Endodermal cell (in vitro differentiated cells): ENCODE results near the gene DPF3. TPM values are rescaled to one million over a fixed set of nuclear protein-coding genes. Genes with fewer than 3 reads are reported as not detected.

ENCODE experiments used
- DNase-seq: peaks from one replicate; pipeline ENCODE4 v3.0.0-alpha.2; 2017
- H3K27ac ChIP-seq: 2 replicates; pipeline ENCODE4 v1.5.1; 2013; ENCODE audit warnings: mild to moderate bottlenecking, low read depth, low read length, moderate library complexity
- H3K27me3 ChIP-seq: 2 replicates; pipeline ENCODE4 v1.6.1; 2013; ENCODE audit warnings: mild to moderate bottlenecking, low read length, moderate library complexity; ENCODE audit not compliant: insufficient read depth, control insufficient read depth, poor library complexity, severe bottlenecking
- H3K36me3 ChIP-seq: 2 replicates; pipeline ENCODE4 v1.7.0; 2013; ENCODE audit warnings: mild to moderate bottlenecking, low read length, moderate library complexity; ENCODE audit not compliant: control insufficient read depth, insufficient read depth
- H3K4me1 ChIP-seq: one replicate; pipeline ENCODE4 v1.7.0; 2013; ENCODE audit warnings: low read length; ENCODE audit not compliant: control insufficient read depth, insufficient read depth
- H3K4me3 ChIP-seq: 2 replicates; pipeline ENCODE4 v1.5.1; 2013; ENCODE audit warnings: mild to moderate bottlenecking, low read length, moderate library complexity
- H3K9ac ChIP-seq: 2 replicates; pipeline ENCODE4 v1.6.1; 2013; ENCODE audit warnings: mild to moderate bottlenecking, low read length, moderate library complexity; ENCODE audit not compliant: poor library complexity, severe bottlenecking; ENCODE audit errors: extremely low read depth
- H3K9me3 ChIP-seq: 2 replicates; pipeline ENCODE4 v1.6.1; 2013; ENCODE audit warnings: mild to moderate bottlenecking, low read length, moderate library complexity; ENCODE audit not compliant: control insufficient read depth
- H3K27ac Mint-ChIP-seq: 2 replicates; pipeline ENCODE4 v1.8.0; 2020; ENCODE audit warnings: mixed read lengths
- H3K27me3 Mint-ChIP-seq: 2 replicates; pipeline ENCODE4 v1.8.0; 2021; ENCODE audit warnings: mild to moderate bottlenecking, mixed read lengths; ENCODE audit not compliant: insufficient read depth
- H3K36me3 Mint-ChIP-seq: 2 replicates; pipeline ENCODE4 v1.8.0; 2020; ENCODE audit warnings: low read depth, mixed read lengths
- H3K4me1 Mint-ChIP-seq: 2 replicates; pipeline ENCODE4 v1.8.0; 2020; ENCODE audit warnings: mixed read lengths
- H3K4me3 Mint-ChIP-seq: 2 replicates; pipeline ENCODE4 v1.8.0; 2020; ENCODE audit warnings: mild to moderate bottlenecking, moderate library complexity, mixed read lengths
- H3K9me3 Mint-ChIP-seq: 2 replicates; pipeline ENCODE4 v1.8.0; 2020; ENCODE audit warnings: mild to moderate bottlenecking, mixed read lengths
- WGBS, 2 experiments: methylation state at CpG; one replicate each; pipeline versions ENCODE4 v1.1.5 to v1.1.7; 2013; ENCODE audit warnings: missing lambda C conversion rate in 2 of 2, mixed read lengths in 1 of 2; ENCODE audit not compliant: insufficient coverage in 1 of 2, insufficient read length in 1 of 2; 5-methylcytosine and 5-hydroxymethylcytosine counted together
- total RNA-seq, 2 donors: library from RNA; stranded (reverse); fragmentation: NEBNext Ultra II Directional in 1 of 2; extraction: Animal tissue kit (Norgen Biotek cat#: 25700) in 1 of 2; gene quantifications; 2 replicates in 1 of 2; 3 replicates in 1 of 2; pipeline ENCODE4 v1.2.1, GENCODE V29; 2021
- TF ChIP-seq, protein P1 (sequence below): fragments of 200-600 bp; sonication (generic); conservative IDR thresholded peaks from 2 replicates; pipeline ENCODE4 v1.5.0; 2021; ENCODE audit warnings: antibody characterized with exemption, mild to moderate bottlenecking

The DPF3 gene
- total RNA-seq, 2 donors from 2014 or later: not detected

GRCh38 chr14:72613975-72614319 is 280.0 kb downstream of the DPF3 start:
- WGBS, 2 experiments: 83% methylated on average over 2 of the region's 2 CpGs; no CpG with 5 or more reads in 1 of the 2 experiments
- Mint-ChIP-seq H3K27ac (no peak overlapping the region), H3K4me1 (no peaks in the 10 kb centered on the region), H3K36me3 (no peaks in the 10 kb centered on the region), H3K27me3 (peaks cover 8% of the 10 kb centered on the region), H3K4me3 (no peak overlapping the region), H3K9me3 (no peaks in the 10 kb centered on the region)
- no peaks in the 10 kb centered on the region for H3K27me3 ChIP-seq
- H3K9me3 ChIP-seq: no peaks in the 10 kb centered on the region
- H3K4me1 ChIP-seq: no peaks in the 10 kb centered on the region
- TF ChIP-seq, protein P1, sequence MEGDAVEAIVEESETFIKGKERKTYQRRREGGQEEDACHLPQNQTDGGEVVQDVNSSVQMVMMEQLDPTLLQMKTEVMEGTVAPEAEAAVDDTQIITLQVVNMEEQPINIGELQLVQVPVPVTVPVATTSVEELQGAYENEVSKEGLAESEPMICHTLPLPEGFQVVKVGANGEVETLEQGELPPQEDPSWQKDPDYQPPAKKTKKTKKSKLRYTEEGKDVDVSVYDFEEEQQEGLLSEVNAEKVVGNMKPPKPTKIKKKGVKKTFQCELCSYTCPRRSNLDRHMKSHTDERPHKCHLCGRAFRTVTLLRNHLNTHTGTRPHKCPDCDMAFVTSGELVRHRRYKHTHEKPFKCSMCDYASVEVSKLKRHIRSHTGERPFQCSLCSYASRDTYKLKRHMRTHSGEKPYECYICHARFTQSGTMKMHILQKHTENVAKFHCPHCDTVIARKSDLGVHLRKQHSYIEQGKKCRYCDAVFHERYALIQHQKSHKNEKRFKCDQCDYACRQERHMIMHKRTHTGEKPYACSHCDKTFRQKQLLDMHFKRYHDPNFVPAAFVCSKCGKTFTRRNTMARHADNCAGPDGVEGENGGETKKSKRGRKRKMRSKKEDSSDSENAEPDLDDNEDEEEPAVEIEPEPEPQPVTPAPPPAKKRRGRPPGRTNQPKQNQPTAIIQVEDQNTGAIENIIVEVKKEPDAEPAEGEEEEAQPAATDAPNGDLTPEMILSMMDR: no peak
- H3K9ac ChIP-seq: no peak overlapping the region
- H3K4me3 ChIP-seq: no peak overlapping the region
- H3K27ac ChIP-seq: no peak overlapping the region
- H3K36me3 ChIP-seq: no peaks in the 10 kb centered on the region
- peak; percentile 38 for DNase-seq

DNA sequence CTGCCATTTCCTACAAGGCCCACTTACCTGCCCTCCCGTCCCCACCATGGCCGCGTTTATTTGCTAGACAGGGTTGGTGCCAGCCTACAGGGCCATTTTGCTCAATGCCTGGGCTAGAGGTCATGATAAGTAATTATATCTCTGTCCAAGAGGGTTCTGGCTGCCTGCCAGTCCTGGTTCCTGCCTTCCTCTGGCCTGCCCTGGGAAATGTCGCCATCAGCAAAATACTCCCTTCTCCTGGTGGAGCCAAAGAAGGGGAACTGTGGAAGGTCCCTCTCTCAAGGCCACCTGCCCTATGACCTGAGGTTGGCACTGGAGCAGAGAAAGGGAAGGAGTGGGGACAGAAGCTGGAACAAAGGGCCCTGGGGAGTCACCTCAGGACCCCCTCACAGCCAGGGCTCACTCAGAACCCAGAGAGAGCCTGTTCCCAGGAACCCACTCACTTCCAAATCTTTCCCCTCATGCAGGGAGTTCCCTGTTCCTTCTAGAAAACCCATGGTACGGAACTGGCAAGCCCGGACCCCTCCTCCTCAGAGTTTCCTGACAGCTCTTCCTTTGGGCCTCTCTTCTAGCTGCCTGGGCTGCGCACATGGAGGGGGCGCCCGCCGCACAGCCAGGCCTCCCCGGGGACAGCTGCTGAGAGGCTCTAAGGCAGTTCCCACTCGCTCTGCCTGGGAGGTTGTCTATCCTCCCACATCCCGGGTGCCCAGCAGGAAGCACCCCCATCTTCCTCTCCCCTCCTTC is 280.5 kb downstream of the DPF3 start:
- Mint-ChIP-seq H3K9me3 (no peaks in the 10 kb centered on the region), H3K27me3 (peaks cover 5% of the 10 kb centered on the region), H3K4me1 (no peaks in the 10 kb centered on the region), H3K4me3 (no peak overlapping the region), H3K27ac (no peak overlapping the region), H3K36me3 (no peaks in the 10 kb centered on the region)
- Histone ChIP-seq H3K36me3 (no peaks in the 10 kb centered on the region), H3K9ac (no peak overlapping the region), H3K27me3 (no peaks in the 10 kb centered on the region), H3K27ac (no peak overlapping the region), H3K9me3 (no peaks in the 10 kb centered on the region), H3K4me1 (no peaks in the 10 kb centered on the region), H3K4me3 (no peak overlapping the region)
- WGBS, 2 experiments: 80 to 86% methylated on average over 4 to 13 of the region's 13 CpGs
- TF ChIP-seq, protein P1: no peak
- peak; percentile 21 for DNase-seq

- H3K9me3 Mint-ChIP-seq: no peaks in the 10 kb centered on the region
- DNase-seq: no peak
- H3K27me3 Mint-ChIP-seq: peaks cover 5% of the 10 kb centered on the region
- no peak overlapping the region for H3K27ac ChIP-seq
- H3K27ac Mint-ChIP-seq: no peak overlapping the region
- H3K9ac ChIP-seq: no peak overlapping the region
- no peaks in the 10 kb centered on the region for H3K27me3 ChIP-seq
- H3K4me3 Mint-ChIP-seq: no peak overlapping the region
- H3K4me3 ChIP-seq: no peak overlapping the region
- TF ChIP-seq, protein P1: no peak
- H3K36me3 Mint-ChIP-seq: no peaks in the 10 kb centered on the region
- no peaks in the 10 kb centered on the region for H3K4me1 ChIP-seq
- H3K4me1 Mint-ChIP-seq: no peaks in the 10 kb centered on the region
- no peaks in the 10 kb centered on the region for H3K9me3 ChIP-seq
- no peaks in the 10 kb centered on the region for H3K36me3 ChIP-seq
- 93 to 96% methylated on average over 4 of the region's 4 CpGs for WGBS, 2 experiments
Observed at GRCh38 chr14:72612041-72612440, 281.9 kb downstream of the DPF3 start.
